ENCODE results near the gene PHF5A.
"Not testable (repeated sequence)": the region's sequence is repeated elsewhere in the genome, so short reads cannot be mapped to it uniquely, and the experiment has no call there.

The PHF5A gene

GRCh38 chr22:41447435-41448188 lies 20.9 kb downstream of the PHF5A start:
- DNase-seq (ENCODE audit: low read depth) = peak; percentile 38

GRCh38 chr22:41446639-41447434 lies 21.7 kb downstream of the PHF5A start, which contains the start of gene TOB2:
Gene TOB2, minus strand, starts transcription at chr22:41446801. Its CDS starts 9,456 bp downstream, at chr22:41437345.
- peak; percentile 89 for DNase-seq (ENCODE audit: low read depth)

- DNase-seq (ENCODE audit: low read depth) = no peak
Observed at GRCh38 chr22:41446057-41446501, 22.4 kb downstream of the PHF5A start.

- DNase-seq (ENCODE audit: low read depth) = peak; percentile 14
Observed at GRCh38 chr22:41445129-41446056, 23.1 kb downstream of the PHF5A start.

GRCh38 chr22:41444360-41445128 lies 23.9 kb downstream of the PHF5A start:
- DNase-seq (ENCODE audit: low read depth) = peak; percentile 65

- DNase-seq (ENCODE audit: low read depth) = no peak
Observed at GRCh38 chr22:41442240-41442792, 26.2 kb downstream of the PHF5A start.

GRCh38 chr22:41440511-41440910 lies 28.0 kb downstream of the PHF5A start:
- not testable (repeated sequence) for DNase-seq (ENCODE audit: low read depth)

GRCh38 chr22:41437198-41437597 lies 31.3 kb downstream of the PHF5A start:
- DNase-seq (ENCODE audit: low read depth) = no peak

- no peak for DNase-seq (ENCODE audit: low read depth)
Observed at GRCh38 chr22:41436322-41437113, 32.0 kb downstream of the PHF5A start.

GRCh38 chr22:41435560-41435959 lies 32.9 kb downstream of the PHF5A start:
- no peak for DNase-seq (ENCODE audit: low read depth)

GRCh38 chr22:41434361-41435003 lies 34.0 kb downstream of the PHF5A start:
- not testable (repeated sequence) for DNase-seq (ENCODE audit: low read depth)

GRCh38 chr22:41433480-41433879 lies 35.0 kb downstream of the PHF5A start:
- not testable (repeated sequence) for DNase-seq (ENCODE audit: low read depth)

- no peak for DNase-seq (ENCODE audit: low read depth)
Observed at GRCh38 chr22:41431656-41432055, 36.8 kb downstream of the PHF5A start.

- DNase-seq (ENCODE audit: low read depth) = no peak
Observed at GRCh38 chr22:41429951-41430332, 38.5 kb downstream of the PHF5A start.

- DNase-seq (ENCODE audit: low read depth) = no peak
Observed at GRCh38 chr22:41429232-41429950, 39.1 kb downstream of the PHF5A start.

GRCh38 chr22:41425660-41426365 lies 42.7 kb downstream of the PHF5A start:
- DNase-seq (ENCODE audit: low read depth) = no peak

GRCh38 chr22:41418717-41419116 lies 49.8 kb downstream of the PHF5A start:
- no peak for DNase-seq (ENCODE audit: low read depth)

All from activated T-cell treated with anti-CD3 and anti-CD28 coated beads for 1 hour (primary cell).